ENCODE measurements around the gene NCAPH2. TPM values are rescaled to one million over a fixed set of nuclear protein-coding genes. Genes with fewer than 3 reads are reported as not detected.

Gene NCAPH2
- total and polyA plus RNA-seq, 9 of the 15 experiments (the other 6 are each of a cell fraction or from before 2014, with no cell fraction given), result 3.6 to 88.6 (median 32.4) TPM

DNA sequence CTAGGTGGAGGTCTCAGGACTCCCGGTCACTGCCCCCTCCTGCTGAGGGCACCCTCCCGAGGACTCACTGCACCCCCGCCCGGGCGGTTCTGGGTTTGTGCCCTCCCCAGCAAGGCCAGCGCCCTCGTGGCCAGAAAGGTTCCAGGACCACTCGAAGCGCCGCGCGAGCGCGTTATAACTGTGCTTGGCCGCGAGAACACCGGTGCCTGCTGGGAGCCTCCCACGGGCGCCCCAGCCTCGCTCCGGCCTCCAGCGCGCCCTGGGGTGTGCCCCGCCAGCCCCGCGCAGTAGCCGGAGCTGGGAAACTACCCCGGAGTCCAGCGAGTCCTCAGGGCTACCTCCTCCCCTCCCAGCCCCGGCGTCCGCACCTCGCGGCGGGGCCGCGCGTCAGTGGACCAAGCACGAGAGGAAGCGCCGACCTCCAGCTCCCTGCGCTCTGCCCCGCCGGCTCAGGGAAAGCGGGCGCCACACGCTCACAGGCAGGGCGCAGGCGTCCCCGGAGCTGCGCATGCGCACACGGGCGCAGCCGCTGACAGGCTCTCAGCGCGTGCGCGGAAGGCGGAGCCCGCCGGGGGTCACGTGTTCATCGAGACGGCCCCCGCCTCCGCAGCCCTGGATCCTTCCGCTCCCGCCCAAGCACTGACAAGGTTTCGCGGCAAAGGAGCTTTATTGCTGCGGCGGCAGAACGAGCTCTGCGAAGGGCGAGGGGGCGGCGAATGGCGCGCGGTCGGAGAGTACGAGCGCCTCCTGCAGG is 17.3 kb downstream of the NCAPH2 start, which contains the start of gene SCO2:
TSS of gene SCO2 (minus strand) at position 495 of the 754 bp plus-strand sequence. CDS start 1,187 bp downstream, outside the sequence.
- H3K9me1 ChIP-seq (ENCODE audit: control insufficient read depth, insufficient read depth, low read length), result no peaks in the 10 kb centered on the region
- peak within 1 kb of the TSS; percentile 71 for H3K4me3 ChIP-seq
- in situ Hi-C loops (cut with MboI) (no loop called here), intact Hi-C loops (cut with micrococcal nuclease) (loop anchor here (5.0 kb wide), 1 partner anchor 37 kb away; the partner anchor contains the start of gene SYCE3)
- FAIRE-seq, result peak; percentile 86
- H3K9ac ChIP-seq (ENCODE audit: insufficient read depth in 1 of 2, low read depth in 2 of 2, low read length in 2 of 2), result peak within 1 kb of the TSS; percentile 86 to 96
- H3K4me2 ChIP-seq (ENCODE audit: insufficient read depth, low read length), result peak within 1 kb of the TSS; percentile 88
- H3K27ac ChIP-seq (ENCODE audit: extremely low read depth, low read depth, low read length), result peak within 1 kb of the TSS; percentile 89
- ChIA-PET CTCF (ENCODE audit: low intra/inter-chr PET ratio) (interaction anchor here (1.2 kb wide), 1 partner anchor 50 kb away, joined by 3 read pairs; no protein-coding TSS in a partner anchor), POLR2A (interaction anchor here (0.6 to 5.3 kb wide), 10 partner anchors 11 to 283 kb away, joined by 3 to 65 read pairs (median 4); partner anchors contain the start of genes CHKB, KLHDC7B, LMF2 and NCAPH2)
- no peaks in the 10 kb centered on the region for H3K9me3 ChIP-seq (replicated peaks; ENCODE audit: control insufficient read depth, insufficient read depth, low read depth, low read length)
- WGBS (ENCODE audit: insufficient coverage, low coverage, missing lambda C conversion rate), result under 1% methylated on average over 32 of the region's 84 CpGs
- TSS peak; percentile 76 for BruUV-seq (replicated peaks)
- peak; percentile 92 to 97 (median 94) for DNase-seq (ENCODE audit: extremely low read depth in 1 of 4, low spot score in 3 of 4)
- peaks cover 40% of the 10 kb centered on the region; the same call in 1 of the 3 replicates for H3K36me3 ChIP-seq (ENCODE audit: control insufficient read depth, insufficient read depth, low read length)
- peaks cover 12% of the 10 kb centered on the region; the same call in 1 of the 2 replicates for H4K20me1 ChIP-seq (replicated peaks; ENCODE audit: control insufficient read depth, insufficient read depth, low read length)
- H3K27me3 ChIP-seq (ENCODE audit: control insufficient read depth in 2 of 2, insufficient read depth in 2 of 2, low read length in 2 of 2), result no peaks in the 10 kb centered on the region
- peak; percentile 80 for ATAC-seq
- peak within 1 kb of the TSS; percentile 82 for H2AFZ ChIP-seq (ENCODE audit: low read depth, low read length)
- peaks cover 8 to 64% of the 10 kb centered on the region in 2 experiments; a peak in 4 of 5 replicates for H3K4me1 ChIP-seq (replicated peaks in 1 of 2; ENCODE audit: control insufficient read depth in 2 of 2, insufficient read depth in 2 of 2, low read length in 2 of 2)
- peaks cover 34% of the 10 kb centered on the region for H3K79me2 ChIP-seq (ENCODE audit: control insufficient read depth, insufficient read depth, low read length)
- TF ChIP-seq MTA3 (IDR thresholded peaks at IDR 0.05; ENCODE audit: borderline replicate concordance) (peak; percentile 83; the same call in 1 of the 2 replicates), NR2C2 (CRISPR knock-in tag; IDR thresholded peaks at IDR 0.05) (no peak), NR2C2 (tag; IDR thresholded peaks at IDR 0.05) (peak; percentile 39; the same call in 1 of the 2 replicates), HDAC1 (IDR thresholded peaks at IDR 0.05) (peak in 1 of 2 experiments; percentile 53; a peak in 1 of 4 replicates), EGR1 (conservative IDR thresholded peaks at IDR 0.05) (peak; percentile 94), POLR2H (tag; IDR thresholded peaks at IDR 0.05; ENCODE audit: low read depth) (peak; percentile 67), POLR2G (IDR thresholded peaks at IDR 0.05; ENCODE audit: low read depth, low read length) (peak; percentile 93), ZFX (CRISPR knock-in tag; IDR thresholded peaks at IDR 0.05) (no peak; the same call in none of the 2 replicates)
- TF ChIP-seq, protein P1, sequence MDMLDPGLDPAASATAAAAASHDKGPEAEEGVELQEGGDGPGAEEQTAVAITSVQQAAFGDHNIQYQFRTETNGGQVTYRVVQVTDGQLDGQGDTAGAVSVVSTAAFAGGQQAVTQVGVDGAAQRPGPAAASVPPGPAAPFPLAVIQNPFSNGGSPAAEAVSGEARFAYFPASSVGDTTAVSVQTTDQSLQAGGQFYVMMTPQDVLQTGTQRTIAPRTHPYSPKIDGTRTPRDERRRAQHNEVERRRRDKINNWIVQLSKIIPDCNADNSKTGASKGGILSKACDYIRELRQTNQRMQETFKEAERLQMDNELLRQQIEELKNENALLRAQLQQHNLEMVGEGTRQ (CRISPR knock-in tag; IDR thresholded peaks at IDR 0.05), result peak; percentile 97
- TF ChIP-seq, protein P2, sequence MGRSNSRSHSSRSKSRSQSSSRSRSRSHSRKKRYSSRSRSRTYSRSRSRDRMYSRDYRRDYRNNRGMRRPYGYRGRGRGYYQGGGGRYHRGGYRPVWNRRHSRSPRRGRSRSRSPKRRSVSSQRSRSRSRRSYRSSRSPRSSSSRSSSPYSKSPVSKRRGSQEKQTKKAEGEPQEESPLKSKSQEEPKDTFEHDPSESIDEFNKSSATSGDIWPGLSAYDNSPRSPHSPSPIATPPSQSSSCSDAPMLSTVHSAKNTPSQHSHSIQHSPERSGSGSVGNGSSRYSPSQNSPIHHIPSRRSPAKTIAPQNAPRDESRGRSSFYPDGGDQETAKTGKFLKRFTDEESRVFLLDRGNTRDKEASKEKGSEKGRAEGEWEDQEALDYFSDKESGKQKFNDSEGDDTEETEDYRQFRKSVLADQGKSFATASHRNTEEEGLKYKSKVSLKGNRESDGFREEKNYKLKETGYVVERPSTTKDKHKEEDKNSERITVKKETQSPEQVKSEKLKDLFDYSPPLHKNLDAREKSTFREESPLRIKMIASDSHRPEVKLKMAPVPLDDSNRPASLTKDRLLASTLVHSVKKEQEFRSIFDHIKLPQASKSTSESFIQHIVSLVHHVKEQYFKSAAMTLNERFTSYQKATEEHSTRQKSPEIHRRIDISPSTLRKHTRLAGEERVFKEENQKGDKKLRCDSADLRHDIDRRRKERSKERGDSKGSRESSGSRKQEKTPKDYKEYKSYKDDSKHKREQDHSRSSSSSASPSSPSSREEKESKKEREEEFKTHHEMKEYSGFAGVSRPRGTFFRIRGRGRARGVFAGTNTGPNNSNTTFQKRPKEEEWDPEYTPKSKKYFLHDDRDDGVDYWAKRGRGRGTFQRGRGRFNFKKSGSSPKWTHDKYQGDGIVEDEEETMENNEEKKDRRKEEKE (IDR thresholded peaks at IDR 0.05; ENCODE audit: borderline replicate concordance in 1 of 2, control insufficient read depth in 1 of 2, low read depth in 2 of 2, low read length in 1 of 2), result 0 out of 4 replicates have a peak, but pooled peaks of 1 of the 2 experiments have one; percentile 33
- TF ChIP-seq, protein P3, sequence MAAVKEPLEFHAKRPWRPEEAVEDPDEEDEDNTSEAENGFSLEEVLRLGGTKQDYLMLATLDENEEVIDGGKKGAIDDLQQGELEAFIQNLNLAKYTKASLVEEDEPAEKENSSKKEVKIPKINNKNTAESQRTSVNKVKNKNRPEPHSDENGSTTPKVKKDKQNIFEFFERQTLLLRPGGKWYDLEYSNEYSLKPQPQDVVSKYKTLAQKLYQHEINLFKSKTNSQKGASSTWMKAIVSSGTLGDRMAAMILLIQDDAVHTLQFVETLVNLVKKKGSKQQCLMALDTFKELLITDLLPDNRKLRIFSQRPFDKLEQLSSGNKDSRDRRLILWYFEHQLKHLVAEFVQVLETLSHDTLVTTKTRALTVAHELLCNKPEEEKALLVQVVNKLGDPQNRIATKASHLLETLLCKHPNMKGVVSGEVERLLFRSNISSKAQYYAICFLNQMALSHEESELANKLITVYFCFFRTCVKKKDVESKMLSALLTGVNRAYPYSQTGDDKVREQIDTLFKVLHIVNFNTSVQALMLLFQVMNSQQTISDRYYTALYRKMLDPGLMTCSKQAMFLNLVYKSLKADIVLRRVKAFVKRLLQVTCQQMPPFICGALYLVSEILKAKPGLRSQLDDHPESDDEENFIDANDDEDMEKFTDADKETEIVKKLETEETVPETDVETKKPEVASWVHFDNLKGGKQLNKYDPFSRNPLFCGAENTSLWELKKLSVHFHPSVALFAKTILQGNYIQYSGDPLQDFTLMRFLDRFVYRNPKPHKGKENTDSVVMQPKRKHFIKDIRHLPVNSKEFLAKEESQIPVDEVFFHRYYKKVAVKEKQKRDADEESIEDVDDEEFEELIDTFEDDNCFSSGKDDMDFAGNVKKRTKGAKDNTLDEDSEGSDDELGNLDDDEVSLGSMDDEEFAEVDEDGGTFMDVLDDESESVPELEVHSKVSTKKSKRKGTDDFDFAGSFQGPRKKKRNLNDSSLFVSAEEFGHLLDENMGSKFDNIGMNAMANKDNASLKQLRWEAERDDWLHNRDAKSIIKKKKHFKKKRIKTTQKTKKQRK (IDR thresholded peaks at IDR 0.05; ENCODE audit: borderline replicate concordance, low read depth, low read length), result no peak
